Transverse colon (tissue), 4 donors: Measurements from ENCODE around the gene KIAA0753.

ENCODE experiments used
- EP300 ChIP-seq: sonication (generic); formaldehyde crosslinking; IDR thresholded peaks from one replicate; pipeline ENCODE4 v1.6.1; 2017; ENCODE audit warnings: antibody characterized with exemption, low read depth
- POLR2A ChIP-seq: fragments of 450-650 bp; IDR thresholded peaks from one replicate; pipeline ENCODE4 v1.6.1; 2016; ENCODE audit warnings: antibody characterized with exemption, mild to moderate bottlenecking, moderate library complexity
- POLR2AphosphoS5 ChIP-seq, 3 donors: sonication (generic); formaldehyde crosslinking; IDR thresholded peaks; one replicate each; pipeline ENCODE4 v1.6.1; 2016; ENCODE audit warnings: antibody characterized with exemption in 3 of 3
- TF ChIP-seq, protein P1 (sequence below), 5 experiments: fragments of 200-600 bp in 3 of 5; fragments of 450-650 bp in 2 of 5; sonication (generic) in 3 of 5; IDR thresholded peaks; 1 replicate in 2 of 5; 2 replicates in 3 of 5; pipeline ENCODE4 v1.5.1; 2016 to 2017; ENCODE audit warnings: antibody characterized with exemption in 5 of 5, inconsistent platforms in 3 of 5, mild to moderate bottlenecking in 2 of 5, moderate library complexity in 1 of 5

DNA sequence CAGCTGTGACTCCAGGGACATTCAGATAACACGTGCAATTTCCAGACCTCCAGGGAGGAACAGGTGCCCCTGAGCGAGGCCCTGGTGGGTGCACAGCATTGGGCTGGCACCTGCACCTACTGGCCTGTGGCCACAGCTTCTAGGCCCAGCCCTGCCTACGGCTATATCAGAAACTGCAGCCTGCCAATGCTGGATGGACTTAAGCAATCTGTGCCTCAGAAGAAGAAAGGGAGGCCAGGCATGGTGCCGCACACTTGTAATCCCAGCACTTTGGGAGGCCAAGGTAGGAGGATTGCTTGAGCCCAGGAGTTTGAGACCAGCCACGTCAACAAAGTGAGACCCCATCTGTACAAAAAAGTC, 96.5 kb downstream of the KIAA0753 start:
- TF ChIP-seq, protein P1, sequence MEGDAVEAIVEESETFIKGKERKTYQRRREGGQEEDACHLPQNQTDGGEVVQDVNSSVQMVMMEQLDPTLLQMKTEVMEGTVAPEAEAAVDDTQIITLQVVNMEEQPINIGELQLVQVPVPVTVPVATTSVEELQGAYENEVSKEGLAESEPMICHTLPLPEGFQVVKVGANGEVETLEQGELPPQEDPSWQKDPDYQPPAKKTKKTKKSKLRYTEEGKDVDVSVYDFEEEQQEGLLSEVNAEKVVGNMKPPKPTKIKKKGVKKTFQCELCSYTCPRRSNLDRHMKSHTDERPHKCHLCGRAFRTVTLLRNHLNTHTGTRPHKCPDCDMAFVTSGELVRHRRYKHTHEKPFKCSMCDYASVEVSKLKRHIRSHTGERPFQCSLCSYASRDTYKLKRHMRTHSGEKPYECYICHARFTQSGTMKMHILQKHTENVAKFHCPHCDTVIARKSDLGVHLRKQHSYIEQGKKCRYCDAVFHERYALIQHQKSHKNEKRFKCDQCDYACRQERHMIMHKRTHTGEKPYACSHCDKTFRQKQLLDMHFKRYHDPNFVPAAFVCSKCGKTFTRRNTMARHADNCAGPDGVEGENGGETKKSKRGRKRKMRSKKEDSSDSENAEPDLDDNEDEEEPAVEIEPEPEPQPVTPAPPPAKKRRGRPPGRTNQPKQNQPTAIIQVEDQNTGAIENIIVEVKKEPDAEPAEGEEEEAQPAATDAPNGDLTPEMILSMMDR (IDR thresholded peaks at IDR 0.05): no peak
- TF ChIP-seq EP300 (no peak), POLR2A (no peak), POLR2AphosphoS5 (IDR thresholded peaks at IDR 0.05) (no peak)
